ENCODE data around the gene EEIG2.
"Not testable (repeated sequence)": the region's sequence is repeated elsewhere in the genome, so short reads cannot be mapped to it uniquely, and the experiment has no call there.

Gene EEIG2

GRCh38 chr1:108513044-108513415 is 46.9 kb upstream of the EEIG2 start:
- TF ChIP-seq CTCF (IDR thresholded peaks at IDR 0.05; ENCODE audit: borderline replicate concordance, extremely low read depth, low read length, poor library complexity, severe bottlenecking) = no peak
- no peak for TF ChIP-seq EZH2 (IDR thresholded peaks at IDR 0.05; ENCODE audit: borderline replicate concordance, low read depth, low read length, severe bottlenecking)
- Histone ChIP-seq H3K4me3 (ENCODE audit: low read depth in 1 of 2, low read length in 2 of 2) (no peak overlapping the region), H3K4me1 (ENCODE audit: insufficient read depth, low read length) (no peaks in the 10 kb centered on the region), H3K36me3 (ENCODE audit: insufficient read depth, low read length) (no peaks in the 10 kb centered on the region), H3K79me2 (ENCODE audit: insufficient read depth, low read length) (no peaks in the 10 kb centered on the region), H4K20me1 (ENCODE audit: insufficient read depth, low read length) (no peaks in the 10 kb centered on the region), H2AFZ (ENCODE audit: low read depth, low read length) (no peak overlapping the region), H3K9ac (ENCODE audit: low read depth, low read length) (no peak overlapping the region), H3K27me3 (ENCODE audit: insufficient read depth, low read length, poor library complexity) (peaks cover 2% of the 10 kb centered on the region), H3K4me2 (ENCODE audit: insufficient read depth, low read length) (no peak overlapping the region), H3K27ac (ENCODE audit: low read length) (no peak overlapping the region), H3K9me3 (ENCODE audit: insufficient read depth, low read length, severe bottlenecking) (no peaks in the 10 kb centered on the region)
- ATAC-seq (ENCODE audit: insufficient read depth, low read depth) (no peak), DNase-seq (no peak)

GRCh38 chr1:108513914-108514313 is 46.0 kb upstream of the EEIG2 start:
- not testable (repeated sequence) for H3K9ac ChIP-seq (ENCODE audit: low read depth, low read length); DNase-seq; H4K20me1 ChIP-seq (ENCODE audit: insufficient read depth, low read length); H3K4me1 ChIP-seq (ENCODE audit: insufficient read depth, low read length); H3K27ac ChIP-seq (ENCODE audit: low read length); ATAC-seq (ENCODE audit: insufficient read depth, low read depth); H3K9me3 ChIP-seq (ENCODE audit: insufficient read depth, low read length, severe bottlenecking); H3K27me3 ChIP-seq (ENCODE audit: insufficient read depth, low read length, poor library complexity); H3K79me2 ChIP-seq (ENCODE audit: insufficient read depth, low read length); H3K36me3 ChIP-seq (ENCODE audit: insufficient read depth, low read length); H2AFZ ChIP-seq (ENCODE audit: low read depth, low read length); H3K4me3 ChIP-seq (ENCODE audit: low read depth in 1 of 2, low read length in 2 of 2); H3K4me2 ChIP-seq (ENCODE audit: insufficient read depth, low read length)

GRCh38 chr1:108517301-108517897 is 42.5 kb upstream of the EEIG2 start:
- H3K9me3 ChIP-seq (ENCODE audit: insufficient read depth, low read length, severe bottlenecking); ATAC-seq (ENCODE audit: insufficient read depth, low read depth); H4K20me1 ChIP-seq (ENCODE audit: insufficient read depth, low read length); H3K4me3 ChIP-seq (ENCODE audit: low read depth in 1 of 2, low read length in 2 of 2); H3K27ac ChIP-seq (ENCODE audit: low read length); H3K4me2 ChIP-seq (ENCODE audit: insufficient read depth, low read length); H3K4me1 ChIP-seq (ENCODE audit: insufficient read depth, low read length); H3K79me2 ChIP-seq (ENCODE audit: insufficient read depth, low read length); H3K36me3 ChIP-seq (ENCODE audit: insufficient read depth, low read length); H2AFZ ChIP-seq (ENCODE audit: low read depth, low read length); DNase-seq; H3K27me3 ChIP-seq (ENCODE audit: insufficient read depth, low read length, poor library complexity); H3K9ac ChIP-seq (ENCODE audit: low read depth, low read length): not testable (repeated sequence)

GRCh38 chr1:108521990-108522393 is 37.9 kb upstream of the EEIG2 start:
- Histone ChIP-seq H3K27ac (ENCODE audit: low read length) (no peak overlapping the region), H3K79me2 (ENCODE audit: insufficient read depth, low read length) (no peaks in the 10 kb centered on the region), H3K4me2 (ENCODE audit: insufficient read depth, low read length) (no peak overlapping the region), H3K9me3 (ENCODE audit: insufficient read depth, low read length, severe bottlenecking) (no peaks in the 10 kb centered on the region), H3K9ac (ENCODE audit: low read depth, low read length) (no peak overlapping the region), H3K4me3 (ENCODE audit: low read depth in 1 of 2, low read length in 2 of 2) (no peak overlapping the region), H4K20me1 (ENCODE audit: insufficient read depth, low read length) (no peaks in the 10 kb centered on the region), H2AFZ (ENCODE audit: low read depth, low read length) (no peak overlapping the region), H3K36me3 (ENCODE audit: insufficient read depth, low read length) (no peaks in the 10 kb centered on the region), H3K27me3 (ENCODE audit: insufficient read depth, low read length, poor library complexity) (peaks cover 2% of the 10 kb centered on the region), H3K4me1 (ENCODE audit: insufficient read depth, low read length) (no peaks in the 10 kb centered on the region)
- DNase-seq (no peak), ATAC-seq (ENCODE audit: insufficient read depth, low read depth) (no peak)
- no peak for TF ChIP-seq CTCF (IDR thresholded peaks at IDR 0.05; ENCODE audit: borderline replicate concordance, extremely low read depth, low read length, poor library complexity, severe bottlenecking)
- TF ChIP-seq EZH2 (IDR thresholded peaks at IDR 0.05; ENCODE audit: borderline replicate concordance, low read depth, low read length, severe bottlenecking) = no peak

All from DND-41 (cell line).